ENCODE data around the gene LMNTD2.
"Not testable (repeated sequence)": the region's sequence is repeated elsewhere in the genome, so short reads cannot be mapped to it uniquely, and the experiment has no call there.

LMNTD2 gene

DNA sequence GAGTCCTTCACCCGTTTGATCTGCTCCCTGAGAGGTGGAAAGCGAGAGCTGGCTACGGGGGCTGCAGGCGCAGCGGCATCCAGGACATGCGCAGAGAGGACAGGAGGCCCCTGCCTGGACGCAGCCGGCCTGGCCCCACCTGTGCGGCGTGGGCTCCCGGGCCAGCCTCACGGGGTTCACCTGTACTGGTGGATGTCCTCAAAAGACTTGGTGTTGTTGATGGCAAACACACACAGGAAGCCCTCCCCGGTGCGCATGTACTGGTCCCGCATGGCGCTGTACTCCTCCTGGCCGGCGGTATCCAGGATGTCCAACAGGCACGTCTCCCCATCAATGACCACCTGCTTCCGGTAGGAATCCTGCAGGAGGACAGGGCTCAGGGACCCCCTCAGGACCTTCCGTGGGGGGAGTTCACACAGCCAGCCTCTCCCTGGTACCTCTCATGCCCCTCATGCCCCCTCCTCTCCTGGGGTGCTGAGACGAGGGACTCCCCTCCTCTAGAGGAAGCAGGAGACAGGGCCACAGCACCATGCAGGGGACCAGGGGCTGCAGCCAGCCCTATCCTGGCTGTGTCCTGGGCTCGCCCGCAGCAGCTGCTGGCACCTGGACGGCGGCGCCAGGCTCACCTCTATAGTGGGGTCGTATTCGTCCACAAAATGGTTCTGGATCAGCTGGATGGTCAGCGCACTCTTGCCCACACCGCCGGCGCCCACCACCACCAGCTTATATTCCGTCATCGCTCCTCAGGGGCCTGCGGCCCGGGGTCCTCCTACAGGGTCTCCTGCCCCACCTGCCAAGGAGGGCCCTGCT is 26.7 kb downstream of the LMNTD2 start:
- no peak for DNase-seq

DNA sequence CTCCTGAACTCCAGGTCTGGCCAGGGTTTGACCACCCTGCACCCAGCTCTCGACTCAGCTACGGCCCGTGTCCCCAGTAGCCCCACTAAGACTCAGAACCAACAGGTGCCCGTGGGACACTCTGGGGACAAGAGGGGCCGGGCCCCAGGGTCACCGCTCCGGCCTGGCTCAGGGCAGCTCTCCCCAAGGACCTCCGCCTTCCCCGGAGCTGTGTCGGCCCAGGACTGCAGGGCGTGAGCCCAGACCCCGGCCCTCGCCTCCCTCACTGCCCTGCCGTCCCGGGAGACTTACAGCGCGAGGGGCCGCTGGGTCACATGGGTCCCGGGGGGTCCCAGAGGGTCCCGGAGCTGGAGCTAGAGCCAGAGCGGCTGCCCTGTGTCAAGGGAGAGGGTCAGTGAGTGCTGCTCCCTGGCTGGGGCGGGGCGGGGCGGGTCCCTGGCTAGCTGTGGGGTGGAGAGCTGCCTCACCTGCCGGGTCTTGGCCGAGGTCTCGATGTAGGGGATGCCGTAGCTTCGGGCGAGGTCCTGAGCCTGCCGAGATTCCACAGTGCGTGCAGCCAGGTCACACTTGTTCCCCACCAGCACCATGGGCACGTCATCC is 27.5 kb downstream of the LMNTD2 start:
- DNase-seq: no peak

- no peak for DNase-seq
Observed at GRCh38 chr11:532527-532985, 28.0 kb downstream of the LMNTD2 start.

- no peak for DNase-seq
Observed at GRCh38 chr11:531919-532526, 28.5 kb downstream of the LMNTD2 start.

GRCh38 chr11:530960-531831 is 29.3 kb downstream of the LMNTD2 start:
- no peak for DNase-seq

DNA sequence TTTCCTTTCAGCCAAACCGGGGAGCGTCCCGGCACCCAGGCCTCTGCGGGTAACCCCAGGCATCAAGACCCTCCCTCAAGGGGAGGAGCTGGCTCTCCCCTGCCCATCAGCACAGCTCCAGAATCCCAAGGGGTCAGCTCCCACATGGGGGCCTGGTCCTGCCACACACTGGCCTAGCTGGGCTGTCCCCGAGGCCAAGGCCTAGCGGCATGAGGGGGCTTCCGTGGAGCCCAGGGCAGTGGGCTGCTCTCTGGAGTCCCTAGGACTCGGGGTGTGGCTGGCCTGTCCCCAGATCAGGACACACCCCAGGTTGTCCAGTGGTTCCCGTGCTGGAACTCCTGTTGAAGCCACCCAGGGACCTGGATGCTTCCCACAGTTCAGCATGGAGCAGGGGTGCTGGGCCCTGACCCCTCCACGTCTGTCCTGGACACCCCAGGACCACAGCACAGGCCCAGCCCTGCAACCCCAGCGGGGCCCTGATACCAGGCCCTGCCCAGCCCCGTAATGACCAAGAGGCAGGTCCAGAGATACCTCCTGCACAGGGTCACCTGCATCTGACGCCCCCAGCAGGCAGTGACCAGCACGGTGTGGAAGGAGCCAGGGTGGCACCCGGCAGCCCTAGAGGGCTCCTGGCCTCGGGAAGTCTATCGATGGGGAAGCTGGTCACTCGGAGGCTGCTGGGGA is 30.7 kb downstream of the LMNTD2 start:
- DNase-seq: no peak

DNA sequence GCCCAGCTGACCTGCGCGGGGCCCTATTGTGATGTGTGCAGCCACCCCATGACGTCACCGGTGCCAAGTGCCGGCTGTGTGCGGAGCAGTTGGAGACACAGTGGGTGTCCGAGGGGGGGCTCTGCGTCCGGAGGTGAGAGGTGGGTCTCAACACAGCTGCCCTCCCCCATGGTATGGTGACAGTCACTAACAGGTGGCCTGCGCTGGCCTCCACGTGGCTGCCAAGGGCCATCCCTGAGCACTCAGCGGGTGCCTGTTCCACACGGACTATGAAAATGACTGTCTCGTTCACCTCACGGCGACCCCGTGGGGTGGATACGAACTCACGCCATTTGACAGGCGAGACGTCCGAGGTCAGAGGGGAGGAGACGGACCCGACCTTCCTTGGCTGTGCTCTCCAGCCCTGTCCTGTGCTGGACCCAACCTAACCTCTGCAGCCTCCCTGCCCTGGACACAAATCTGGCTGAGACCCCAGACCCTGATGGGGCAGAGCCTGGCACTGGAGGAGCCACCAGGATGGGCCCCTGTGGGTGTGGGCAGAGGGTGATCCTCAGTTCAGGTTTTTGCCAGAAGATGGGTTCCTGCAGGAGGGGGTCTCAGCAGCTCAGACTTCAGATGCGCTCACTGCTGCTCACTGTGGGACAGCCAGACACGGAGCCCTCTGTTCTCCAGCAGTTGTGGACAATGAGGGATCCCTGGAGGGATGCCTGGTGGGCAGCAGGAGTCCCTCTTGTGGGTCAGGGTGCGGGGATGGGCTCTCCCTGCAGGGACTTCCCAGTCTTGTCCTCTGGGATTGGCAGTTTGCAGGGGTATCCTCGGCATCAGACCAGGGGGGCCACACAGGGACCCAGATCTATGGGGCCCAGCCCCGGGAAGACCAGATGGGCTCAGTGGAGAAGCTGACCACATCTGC is 31.5 kb downstream of the LMNTD2 start:
- no peak for DNase-seq

DNA sequence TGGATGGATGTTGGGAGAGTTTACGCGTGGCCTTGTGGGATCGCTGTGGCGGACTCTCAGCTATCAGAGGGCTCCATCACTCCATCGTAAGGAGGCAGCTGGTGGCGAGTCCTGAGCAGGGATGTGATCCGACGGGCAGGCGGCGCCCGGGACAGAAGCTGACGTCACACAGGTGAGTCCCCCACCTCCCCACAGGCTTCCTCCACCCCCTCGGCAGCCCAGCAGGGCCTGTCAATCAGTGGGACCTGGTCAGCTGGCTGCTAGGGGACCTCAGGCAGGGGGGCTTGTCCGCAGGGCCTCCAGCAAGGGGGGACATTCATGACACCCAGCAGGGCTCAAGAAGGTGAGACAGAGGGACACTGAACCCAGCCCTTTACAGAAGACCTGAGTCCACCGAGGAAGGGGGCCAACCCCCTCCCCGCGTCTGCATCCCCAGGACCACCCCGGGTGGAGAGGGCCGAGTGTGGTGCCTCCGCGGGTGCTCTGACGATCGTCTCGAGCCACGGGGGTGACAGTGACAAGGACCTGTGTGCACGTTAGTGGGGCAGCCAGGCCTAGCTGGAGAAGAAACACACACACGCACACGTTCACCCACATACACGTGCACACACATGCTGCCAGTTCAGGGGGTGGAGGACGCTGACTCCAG is 32.2 kb downstream of the LMNTD2 start:
- no peak for DNase-seq

DNA sequence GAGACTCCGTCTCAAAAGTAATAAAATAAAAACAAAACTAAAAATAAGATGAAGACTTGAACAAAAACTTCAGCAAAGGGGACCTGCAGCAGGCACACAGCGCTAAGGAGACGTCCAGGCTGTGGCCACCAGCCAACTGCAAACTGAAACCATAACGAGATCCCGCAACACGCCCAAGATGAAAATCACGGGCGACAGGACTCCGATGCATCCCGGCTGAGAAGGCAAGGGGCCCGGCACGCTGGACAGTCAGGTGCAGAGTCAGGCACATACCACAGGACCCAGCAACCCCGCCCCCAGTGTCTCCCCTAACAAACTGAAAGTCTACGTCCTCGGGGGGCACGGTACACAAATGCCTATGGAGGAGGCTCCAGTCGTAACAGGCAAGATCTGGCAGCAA is 34.3 kb downstream of the LMNTD2 start:
- no peak for DNase-seq

DNA sequence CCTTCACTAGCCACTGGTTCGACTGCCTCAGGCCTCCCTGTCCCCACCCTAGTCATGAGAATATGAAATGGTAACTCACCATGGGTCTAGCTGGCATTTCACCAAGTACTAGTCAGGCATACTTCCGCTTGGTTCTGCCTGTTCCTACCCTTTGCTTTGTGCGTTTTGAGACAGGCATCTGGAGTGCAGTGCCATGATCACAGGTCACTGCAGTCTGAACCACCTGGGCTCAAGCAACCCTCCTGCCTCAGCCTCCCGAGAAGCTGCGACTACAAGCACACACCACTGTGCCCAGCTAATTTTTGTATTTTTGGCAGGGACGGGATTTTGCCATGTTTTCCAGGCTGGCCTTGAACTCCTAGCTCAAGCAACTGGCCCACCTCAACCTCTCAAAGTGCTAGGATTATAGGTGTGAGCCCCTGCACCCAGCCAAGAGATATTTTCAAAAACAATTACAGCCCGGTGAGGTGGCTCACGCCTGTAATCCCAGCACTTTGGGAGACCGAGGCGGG is 39.3 kb downstream of the LMNTD2 start:
- no peak for DNase-seq

DNA sequence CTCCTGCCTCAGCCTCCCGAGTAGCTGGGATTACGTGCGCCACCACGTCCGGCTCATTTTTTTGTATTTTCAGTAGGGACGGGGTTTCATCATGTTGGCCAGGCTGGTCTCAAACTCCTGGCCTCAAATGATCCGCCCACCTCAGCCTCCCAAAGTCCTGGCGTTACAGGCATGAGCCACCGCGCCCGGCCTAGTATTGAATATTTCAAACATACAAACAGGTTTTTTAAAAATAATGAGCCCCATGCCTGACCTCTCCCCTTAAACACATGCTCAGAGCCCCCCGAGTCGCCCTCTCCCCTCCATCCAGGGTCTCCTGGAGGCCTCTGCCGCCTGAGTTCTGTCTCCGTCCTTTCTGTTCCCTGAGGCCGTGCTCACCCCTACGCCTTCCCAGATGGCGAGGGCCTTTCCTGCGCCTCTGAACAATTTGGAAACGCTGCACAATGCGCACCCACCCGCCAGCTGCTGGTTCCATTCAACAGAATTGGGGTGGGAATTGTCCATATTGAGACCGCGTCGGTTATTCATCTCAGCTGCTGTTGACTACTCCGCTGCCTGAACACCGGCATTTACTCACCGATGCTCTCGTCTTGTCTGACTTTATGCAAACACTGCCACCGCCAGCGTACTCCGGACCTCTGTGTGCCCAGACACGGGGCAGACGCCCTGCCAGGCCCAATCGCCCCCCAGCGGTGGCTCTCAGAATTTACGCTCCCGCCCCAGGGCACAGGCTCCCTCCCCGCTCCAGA is 39.9 kb downstream of the LMNTD2 start:
- DNase-seq: no peak

GRCh38 chr11:518463-519202 is 41.9 kb downstream of the LMNTD2 start:
- no peak for DNase-seq

DNA sequence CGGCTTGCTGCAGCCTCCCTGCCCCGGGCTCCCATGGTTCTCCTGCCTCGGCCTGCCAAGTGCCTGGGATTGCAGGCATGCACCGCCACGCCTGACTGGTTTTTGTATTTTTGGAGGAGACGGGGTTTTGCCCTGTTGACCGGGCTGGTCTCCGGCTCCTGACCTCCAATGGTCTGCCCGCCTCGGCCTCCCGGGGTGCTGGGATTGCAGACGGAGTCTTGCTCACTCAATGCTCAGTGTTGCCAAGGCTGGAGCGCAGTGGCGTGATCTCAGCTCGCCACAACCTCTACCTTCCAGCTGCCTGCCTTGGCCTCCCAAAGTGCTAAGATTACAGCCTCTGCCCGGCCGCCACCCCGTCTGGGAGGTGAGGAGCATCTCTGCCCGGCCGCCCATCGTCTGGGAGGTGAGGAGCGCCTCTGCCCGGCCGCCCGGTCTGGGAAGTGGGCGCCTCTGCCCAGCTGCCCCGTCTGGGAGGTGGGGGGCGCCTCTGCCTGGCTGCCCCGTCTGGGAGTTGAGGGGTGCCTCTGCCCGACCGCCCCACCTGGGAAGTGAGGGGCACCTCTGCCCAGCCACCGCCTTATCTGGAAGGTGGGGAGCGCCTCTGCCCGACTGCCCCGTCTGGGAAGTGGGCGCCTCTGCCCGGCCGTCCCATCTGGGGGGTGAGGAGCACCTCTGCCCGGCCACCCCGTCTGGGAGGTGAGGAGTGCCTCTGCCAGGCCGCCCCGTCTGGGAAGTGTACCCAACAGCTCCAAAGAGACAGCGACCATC is 43.4 kb downstream of the LMNTD2 start:
- not testable (repeated sequence) for DNase-seq

DNA sequence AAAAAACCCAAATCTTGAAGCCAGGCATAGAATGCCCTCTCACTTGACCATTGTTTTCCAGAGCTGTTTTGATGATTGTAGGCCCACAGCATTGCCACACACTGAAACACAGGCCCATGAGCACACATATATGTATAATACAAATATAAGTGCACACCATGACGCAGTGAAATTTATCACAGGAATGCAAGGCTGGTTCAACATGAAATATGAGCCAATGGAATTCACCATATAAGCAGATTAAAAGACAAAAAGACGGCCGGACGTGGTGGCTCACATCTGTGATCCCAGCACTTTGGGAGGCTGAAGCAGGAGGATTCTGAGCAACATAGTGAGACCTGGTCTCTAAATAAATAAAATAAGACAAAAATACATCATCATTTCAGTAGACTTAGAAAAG is 44.1 kb downstream of the LMNTD2 start:
- DNase-seq: no peak

- DNase-seq: no peak
Observed at GRCh38 chr11:515131-515530, 45.4 kb downstream of the LMNTD2 start.

DNA sequence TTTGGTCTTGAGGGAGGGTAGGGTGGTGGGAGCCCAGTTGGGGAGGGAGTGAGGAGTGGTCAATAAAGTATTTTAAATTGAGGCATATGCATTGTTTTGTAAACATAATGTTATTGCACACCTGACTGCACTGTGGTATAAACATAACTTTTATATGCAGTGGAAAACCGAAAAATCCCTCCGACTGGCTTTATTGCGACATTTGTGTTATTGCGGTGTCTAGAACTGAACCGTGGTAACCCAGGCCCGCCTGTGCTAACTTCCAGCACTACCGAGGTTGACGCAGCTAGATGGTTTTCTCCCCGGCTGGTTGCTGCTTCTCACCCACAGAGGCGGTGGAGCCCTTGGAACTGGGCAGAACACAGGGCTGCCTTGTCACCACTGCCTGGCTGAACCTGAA is 45.9 kb downstream of the LMNTD2 start:
- no peak for DNase-seq

DNA sequence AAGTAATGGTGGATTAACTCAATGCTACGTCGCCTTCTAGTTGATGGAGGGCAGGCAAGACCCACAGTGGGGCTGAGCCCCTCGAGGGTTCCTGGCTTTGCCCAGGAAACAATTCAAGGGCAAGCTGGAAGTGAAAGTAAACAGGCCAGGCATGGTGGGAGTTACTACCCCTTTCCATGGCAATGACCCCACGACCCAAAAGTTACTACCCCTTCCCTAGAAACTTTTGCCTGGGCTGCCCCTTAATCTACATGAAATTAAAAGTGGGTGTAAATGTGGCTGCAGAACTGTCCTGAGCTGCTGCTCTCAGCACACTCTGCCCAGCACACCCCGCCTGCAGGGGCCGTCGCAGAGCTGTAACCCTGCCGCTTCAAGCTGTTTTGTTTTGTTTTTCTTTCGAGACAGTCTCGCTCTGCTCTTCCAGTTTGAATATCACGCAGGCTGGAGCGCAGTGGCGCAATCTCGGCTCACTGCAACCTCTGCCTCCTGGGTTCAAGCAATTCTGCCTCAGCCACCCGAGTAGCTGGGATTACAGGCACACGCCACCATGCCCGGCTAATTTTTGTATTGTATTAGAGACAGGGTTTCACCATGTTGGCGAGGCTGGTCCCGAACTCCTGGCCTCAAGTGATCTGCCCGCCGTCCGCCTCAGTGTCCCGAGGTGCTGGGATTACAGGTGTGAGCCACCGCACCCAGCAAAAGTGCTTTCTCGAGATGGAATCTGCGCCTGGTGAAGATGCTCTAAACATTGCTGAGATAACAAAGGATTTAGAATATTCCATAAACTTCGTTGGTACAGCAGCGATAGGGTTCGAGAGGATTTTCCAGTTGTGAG is 47.6 kb downstream of the LMNTD2 start:
- DNase-seq: no peak
